ENCODE measurements around the gene RBM19.
A peak's percentile ranks its signal among the peaks of the same experiment; 100 is the strongest.

The RBM19 gene

GRCh38 chr12:113934946-113935345 is 31.2 kb downstream of the RBM19 start:
- Histone ChIP-seq H3K27ac (no peak overlapping the region), H3K4me3 (no peak overlapping the region)

DNA sequence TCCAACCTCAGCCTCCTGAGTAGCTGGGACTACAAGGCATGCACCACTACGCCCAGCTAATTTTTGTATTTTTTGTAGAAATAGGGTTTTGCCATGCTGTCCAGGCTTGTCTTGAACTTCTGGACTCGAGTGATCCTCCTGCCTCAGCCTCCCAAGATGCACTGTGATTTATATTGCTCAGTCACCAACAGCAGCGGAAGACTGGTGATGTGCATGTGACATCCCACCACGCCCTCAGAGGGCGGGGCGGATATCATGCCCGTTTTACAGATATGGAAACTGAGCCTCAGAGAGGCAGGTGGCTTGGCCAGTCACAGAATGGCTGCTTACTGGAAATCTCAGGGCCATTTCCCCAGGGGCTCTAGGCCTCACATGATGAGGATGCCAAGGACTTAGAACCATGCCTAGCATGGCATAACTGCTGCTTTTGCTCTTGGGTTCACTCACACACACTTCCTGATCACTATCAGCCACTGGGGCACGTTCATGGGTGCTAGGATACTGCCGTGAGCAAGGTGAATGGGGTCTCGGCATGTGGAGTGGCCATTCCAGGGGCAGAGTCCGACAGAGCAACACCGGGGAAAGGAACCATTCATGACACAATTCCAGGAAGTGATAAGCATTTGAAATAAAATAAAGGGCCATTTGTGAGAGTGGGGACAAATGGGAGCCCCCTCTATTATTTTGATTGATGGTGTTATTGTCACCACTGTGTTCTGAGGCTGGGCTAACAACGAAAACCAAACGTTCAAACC is 31.9 kb downstream of the RBM19 start:
- Histone ChIP-seq H3K4me3 (no peak overlapping the region), H3K27ac (no peak overlapping the region)

DNA sequence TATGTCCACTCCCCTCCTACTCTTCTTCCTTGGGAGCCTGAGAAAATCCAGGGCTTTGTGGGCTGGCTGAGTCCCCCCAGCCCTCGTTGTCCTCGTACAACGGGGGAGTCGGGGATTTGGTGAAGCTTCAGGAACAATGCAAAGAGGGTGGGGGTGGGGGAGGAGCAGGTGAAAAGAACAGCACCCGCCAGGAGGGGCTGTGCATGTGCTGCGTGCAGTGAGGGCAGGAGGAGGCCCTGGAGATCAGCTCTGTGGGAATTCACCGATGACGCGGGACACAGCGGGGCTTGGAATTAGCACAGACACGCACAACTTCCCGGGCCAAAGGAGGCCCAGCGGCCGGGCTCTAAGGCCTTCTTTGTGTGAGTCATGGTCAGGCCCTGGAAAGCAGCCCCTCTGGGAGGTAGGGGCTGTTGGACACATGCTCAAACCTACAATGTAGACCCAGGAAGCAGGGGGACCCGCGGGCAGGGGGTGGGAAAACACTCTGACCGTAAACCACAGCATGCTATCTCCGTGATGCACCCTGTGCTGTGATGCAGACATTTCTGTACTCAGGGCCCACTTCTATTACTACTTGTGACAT is 32.8 kb downstream of the RBM19 start:
- Histone ChIP-seq H3K4me3 (no peak overlapping the region), H3K27ac (peak overlapping the region in 1 of 21 experiments; percentile 20)

GRCh38 chr12:113932381-113933196 is 33.5 kb downstream of the RBM19 start:
- H3K4me3 ChIP-seq: no peak overlapping the region
- peak overlapping the region in 3 of 21 experiments; percentile 20 to 49 (median 26) for H3K27ac ChIP-seq

DNA sequence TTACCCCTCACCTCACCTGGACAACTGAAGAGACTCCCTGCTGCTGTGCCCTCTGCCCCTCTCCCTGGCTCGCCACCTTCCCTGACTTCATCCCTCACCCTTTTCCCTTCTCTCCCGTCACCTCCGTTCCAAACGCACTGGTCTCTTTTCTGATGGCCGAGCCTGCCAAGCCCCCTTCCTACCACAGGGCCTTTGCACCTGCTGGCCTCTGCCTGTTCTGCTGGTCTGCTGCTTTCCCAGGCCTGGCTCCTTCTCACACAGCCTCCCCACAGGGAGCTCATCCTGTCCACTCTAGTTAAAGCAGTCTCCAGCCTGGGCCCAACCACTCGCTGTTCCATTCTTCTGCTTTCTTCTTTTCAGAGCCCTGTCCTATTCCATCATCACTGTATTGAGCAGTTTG is 34.6 kb downstream of the RBM19 start:
- no peak overlapping the region for H3K27ac ChIP-seq
- H3K4me3 ChIP-seq: no peak overlapping the region

DNA sequence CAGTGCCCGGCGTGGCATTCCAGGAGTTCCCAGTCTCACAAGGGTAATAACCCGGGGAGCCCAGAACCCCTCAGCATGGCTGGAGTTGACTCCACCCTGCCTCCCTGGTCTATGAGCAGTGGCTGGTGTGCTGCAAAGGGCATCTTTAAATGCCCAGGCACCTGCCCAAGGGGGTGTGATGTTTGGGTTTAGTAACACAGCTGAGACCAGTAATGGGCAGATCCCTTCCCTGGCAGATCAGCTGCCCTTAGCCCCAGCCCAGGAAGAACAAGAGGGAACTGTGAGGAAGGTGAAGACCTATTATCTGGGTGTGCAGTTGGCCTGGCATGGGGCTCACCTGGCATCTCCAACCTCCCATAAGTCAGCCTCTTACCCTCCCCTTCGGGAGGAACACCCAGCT is 35.9 kb downstream of the RBM19 start:
- Histone ChIP-seq H3K27ac (no peak overlapping the region), H3K4me3 (no peak overlapping the region)

GRCh38 chr12:113929312-113929989 is 36.7 kb downstream of the RBM19 start:
- Histone ChIP-seq H3K27ac (no peak overlapping the region), H3K4me3 (no peak overlapping the region)

DNA sequence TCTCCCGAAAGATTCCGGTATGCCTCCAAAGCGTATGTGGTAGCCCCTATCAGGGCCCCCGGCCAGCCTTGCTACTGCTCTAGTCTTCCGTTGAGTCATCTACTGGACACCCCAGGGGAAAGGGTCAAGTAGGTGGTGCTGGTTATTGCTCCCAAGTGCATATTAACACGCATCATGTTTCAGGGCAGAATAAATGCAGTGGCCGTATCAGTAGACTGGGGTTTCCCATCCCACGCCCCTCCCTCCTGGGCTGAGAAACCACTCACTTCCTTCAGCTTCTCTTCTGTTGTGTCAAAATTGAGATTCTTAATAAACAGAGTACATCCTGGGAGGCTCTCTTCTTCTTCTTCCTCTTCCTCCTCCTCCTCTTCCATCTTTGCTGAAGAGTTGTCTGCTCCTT is 39.3 kb downstream of the RBM19 start:
- H3K27ac ChIP-seq: no peak overlapping the region
- H3K4me3 ChIP-seq: no peak overlapping the region

- H3K27ac ChIP-seq: no peak overlapping the region
These were observed 41.8 kb downstream of the RBM19 start for GRCh38 chr12:113924341-113924740.

DNA sequence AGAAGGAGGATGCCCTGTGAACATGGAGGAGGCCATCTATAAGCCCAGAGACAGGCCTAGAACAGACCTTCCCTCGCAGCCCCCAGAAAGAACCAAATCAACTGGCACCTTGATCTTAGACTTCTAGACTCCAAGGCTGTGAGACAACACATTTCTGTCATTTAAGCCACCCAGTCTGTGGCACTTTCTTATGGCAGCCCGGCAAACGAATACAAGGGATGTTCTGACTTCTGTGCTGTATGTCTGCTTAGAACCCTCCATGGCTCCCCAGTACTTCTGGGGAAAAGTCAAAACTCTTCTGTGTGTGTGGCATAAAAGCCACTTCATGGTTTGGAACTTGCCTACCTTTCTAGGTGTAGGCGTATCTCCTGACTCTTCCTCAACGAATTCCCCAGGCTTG is 42.9 kb downstream of the RBM19 start:
- Histone ChIP-seq H3K4me3 (no peak overlapping the region), H3K27ac (no peak overlapping the region)

More at GRCh38 chr12:113924341-113924740, 41.8 kb downstream of the RBM19 start:
- H3K4me3 ChIP-seq: no peak overlapping the region

DNA sequence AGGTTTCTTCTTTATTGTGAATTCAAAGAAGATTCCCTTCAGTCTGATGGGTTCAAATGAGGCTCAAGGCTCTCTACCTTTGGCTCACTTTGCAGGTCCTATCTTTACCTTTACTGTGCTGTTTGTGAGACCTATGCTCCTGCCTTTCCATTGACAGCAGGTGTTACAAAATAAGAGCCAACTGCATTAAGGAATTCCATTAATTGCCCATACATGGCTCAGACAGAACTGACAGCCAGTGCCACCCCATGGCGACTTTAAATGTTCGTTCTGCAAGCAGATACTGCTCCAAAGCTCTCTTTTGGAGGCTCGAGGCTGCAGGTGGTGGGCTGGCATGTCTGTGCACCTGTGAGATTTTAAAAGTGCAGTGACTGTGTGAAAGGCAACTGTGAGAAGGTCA is 44.7 kb downstream of the RBM19 start:
- no peak overlapping the region for H3K4me3 ChIP-seq
- H3K27ac ChIP-seq: no peak overlapping the region

DNA sequence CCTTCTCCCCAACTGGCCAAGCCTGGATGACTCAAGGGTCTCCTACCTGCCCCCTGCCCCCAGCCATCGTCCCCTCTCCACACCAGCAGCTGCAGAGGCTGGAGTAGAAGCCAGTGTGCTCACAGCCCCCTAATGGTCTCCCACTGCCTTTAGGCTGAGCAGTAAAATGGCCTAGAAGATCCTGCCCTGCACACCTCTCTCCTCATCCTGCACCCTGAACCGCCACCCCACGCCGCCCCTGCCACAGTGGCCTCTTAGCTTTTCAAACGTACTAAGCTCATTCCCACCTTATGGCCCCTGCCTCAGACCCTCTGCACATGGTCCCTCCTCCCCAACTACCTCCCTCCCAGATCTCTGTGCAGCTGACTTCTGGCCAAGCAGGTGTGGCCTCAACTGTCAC is 46.3 kb downstream of the RBM19 start:
- Histone ChIP-seq H3K4me3 (no peak overlapping the region), H3K27ac (no peak overlapping the region)

DNA sequence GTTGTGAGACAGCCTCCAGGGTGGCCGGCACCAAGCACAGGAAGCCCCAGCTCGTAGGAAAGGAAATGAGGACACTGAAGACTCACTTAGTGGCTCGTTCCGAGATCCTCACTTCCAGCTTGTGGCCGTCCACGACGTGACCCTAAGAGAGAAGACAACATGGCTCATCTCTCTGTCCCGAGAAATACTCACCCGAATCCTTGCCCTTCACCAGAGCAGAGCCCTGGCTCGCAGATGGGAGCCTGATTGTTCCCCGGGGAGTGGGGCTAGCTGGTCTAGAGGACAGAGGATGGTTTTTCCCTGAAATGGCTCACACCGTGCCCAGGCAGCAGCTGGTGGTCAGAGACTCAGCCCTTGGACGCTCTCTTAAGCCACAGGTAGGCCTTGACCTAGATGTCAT is 47.8 kb downstream of the RBM19 start:
- no peak overlapping the region for H3K4me3 ChIP-seq
- no peak overlapping the region for H3K27ac ChIP-seq

DNA sequence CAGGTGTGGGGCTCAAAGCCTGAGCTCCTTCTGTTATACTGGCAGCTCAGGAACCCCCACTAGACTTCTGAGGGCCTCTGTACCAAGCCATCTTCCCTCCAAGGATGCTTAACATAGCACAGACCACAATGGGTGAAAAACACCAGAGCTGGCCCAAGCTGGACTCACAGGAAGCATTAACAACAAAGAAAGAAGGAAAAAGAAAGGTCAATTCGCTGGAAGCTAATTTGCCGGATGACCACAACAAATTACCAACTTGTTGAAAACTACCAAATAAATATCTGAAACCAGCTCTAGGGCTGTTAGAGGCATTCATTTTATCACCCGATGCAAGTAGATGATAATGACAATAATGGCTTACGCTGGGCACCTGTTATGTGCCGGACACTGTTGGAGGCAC is 48.7 kb downstream of the RBM19 start:
- H3K4me3 ChIP-seq: no peak overlapping the region
- H3K27ac ChIP-seq: no peak overlapping the region

GRCh38 chr12:113914806-113915205 is 51.3 kb downstream of the RBM19 start:
- Histone ChIP-seq H3K4me3 (no peak overlapping the region), H3K27ac (no peak overlapping the region)

DNA sequence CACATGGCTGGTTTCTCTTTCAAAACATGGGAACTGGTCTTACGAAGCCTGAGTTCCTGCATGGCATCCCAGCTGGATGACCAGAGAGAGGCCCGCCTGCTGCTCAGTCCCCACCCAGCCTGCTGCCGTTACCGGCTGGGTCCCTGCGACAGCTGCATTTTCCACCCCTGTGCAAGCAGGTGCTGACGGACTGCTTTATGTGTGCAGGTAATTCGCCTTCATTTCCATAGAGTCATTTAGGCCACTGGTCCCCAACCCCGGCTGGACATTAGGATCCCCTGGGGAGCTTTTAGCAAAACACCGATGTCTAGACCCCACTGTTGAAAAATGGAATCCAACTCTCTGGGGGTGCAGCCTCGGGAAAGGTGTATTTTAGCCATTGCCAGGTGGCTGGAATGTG is 51.9 kb downstream of the RBM19 start:
- Histone ChIP-seq H3K4me3 (no peak overlapping the region), H3K27ac (no peak overlapping the region)

DNA sequence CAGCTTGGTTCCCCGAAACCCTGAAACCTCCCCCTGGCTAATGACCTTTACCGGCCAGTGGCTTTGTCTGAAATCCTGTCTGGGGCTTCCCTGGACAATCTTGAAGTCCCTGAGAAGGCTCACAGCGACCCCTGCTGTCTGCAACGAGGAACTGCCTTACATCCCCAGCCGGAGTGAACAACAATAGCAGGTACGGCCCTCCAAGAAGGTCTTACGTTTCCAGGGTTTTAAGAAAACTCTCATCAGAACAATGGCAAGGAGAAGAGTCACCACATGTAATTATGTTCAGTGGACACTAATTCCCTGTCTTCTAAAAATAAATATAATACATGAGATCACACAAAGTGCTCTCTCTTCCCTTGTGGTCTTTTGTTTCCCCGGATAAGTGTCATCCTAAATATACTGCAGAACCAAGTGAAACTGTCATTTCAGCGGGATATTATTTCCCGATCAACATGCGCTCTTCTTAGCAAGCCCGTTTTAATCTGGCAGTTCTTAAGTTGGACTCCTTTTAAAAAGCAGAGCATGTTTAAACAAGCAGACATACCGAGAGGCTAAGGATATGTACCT is 53.3 kb downstream of the RBM19 start:
- H3K4me3 ChIP-seq: no peak overlapping the region
- no peak overlapping the region for H3K27ac ChIP-seq

DNA sequence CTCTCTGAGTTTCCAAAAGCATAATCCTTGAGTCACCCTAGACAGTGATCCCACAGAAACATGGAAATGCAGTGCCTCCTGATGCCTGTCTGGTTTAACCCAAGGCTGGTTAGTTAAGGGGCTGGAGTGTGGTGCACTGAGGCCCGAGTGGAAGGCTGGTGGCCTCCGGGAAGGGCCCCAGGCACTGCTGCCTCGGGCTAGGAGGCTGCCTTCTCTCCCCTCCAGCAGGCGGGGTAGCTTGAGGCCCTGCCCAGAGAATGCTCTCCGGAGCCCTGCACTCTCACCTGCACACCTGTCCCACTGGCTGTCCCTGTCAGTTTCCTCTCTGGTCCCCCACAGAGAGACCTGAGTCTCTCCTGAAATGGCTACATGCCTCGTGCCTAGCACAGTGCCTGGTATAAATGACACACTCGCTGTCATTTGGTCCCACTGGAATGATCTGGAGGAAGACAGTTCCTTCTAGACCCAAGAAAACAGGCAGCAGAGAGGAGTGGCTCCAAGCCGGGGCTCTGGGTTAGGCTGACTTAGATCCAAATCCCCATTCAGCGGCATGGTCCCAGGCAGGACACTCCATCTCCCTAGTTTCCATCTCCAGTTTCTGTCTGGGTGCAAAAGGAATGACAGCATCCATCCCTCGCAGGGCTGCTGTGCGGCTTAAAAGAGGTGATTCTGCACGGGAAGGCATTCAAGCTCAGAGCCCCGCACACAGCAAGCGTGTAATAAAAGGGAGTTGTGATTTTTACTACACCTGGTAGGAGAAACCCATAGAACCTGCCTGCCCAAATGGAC is 54.0 kb downstream of the RBM19 start:
- Histone ChIP-seq H3K4me3 (no peak overlapping the region), H3K27ac (no peak overlapping the region)

GRCh38 chr12:113910751-113911272 is 55.3 kb downstream of the RBM19 start:
- H3K4me3 ChIP-seq: no peak overlapping the region
- no peak overlapping the region for H3K27ac ChIP-seq

Measured in skin epidermis (tissue), 12 donors.